ENCODE results near the gene EP300.
"Not testable (repeated sequence)": the region's sequence is repeated elsewhere in the genome, so short reads cannot be mapped to it uniquely, and the experiment has no call there.

Gene EP300

DNA sequence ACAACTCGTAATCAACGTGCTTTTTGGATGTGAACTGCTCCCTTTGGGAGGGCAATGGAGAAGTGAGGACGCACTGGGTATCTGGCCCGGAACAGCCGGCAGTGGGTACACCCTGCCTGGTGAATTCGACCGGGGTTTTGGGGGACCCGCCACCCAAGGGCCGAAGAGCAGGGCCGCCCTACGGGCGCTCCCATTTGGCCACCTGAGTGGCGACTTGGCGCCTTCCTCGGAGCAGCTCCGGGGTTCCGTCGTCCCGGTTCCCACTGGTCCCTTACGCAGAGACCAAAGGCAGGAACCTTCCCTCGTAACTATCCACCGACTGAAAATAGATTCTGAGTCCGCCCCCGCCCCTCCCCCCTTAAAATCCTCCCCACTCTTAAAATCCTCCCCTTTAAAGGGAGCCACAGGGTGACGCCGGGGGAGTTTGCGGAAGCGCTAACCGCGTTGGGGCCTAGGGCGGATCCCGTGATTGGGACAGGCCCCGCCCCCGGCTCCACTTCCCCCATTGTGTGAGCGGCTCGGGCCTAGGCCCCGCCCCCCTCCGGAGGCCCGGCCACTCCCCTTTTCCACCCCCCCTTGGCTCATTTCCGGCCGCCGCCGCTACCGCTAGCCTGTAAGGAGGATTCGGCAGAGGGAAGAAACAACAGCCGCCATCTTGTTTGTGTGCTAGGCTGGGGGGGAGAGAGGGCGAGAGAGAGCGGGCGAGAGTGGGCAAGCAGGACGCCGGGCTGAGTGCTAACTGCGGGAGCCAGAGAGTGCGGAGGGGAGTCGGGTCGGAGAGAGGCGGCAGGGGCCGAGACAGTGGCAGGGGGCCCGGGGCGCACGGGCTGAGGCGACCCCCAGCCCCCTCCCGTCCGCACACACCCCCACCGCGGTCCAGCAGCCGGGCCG is 1.0 kb upstream of the EP300 start:
- peak; percentile 87 for DNase-seq

DNA sequence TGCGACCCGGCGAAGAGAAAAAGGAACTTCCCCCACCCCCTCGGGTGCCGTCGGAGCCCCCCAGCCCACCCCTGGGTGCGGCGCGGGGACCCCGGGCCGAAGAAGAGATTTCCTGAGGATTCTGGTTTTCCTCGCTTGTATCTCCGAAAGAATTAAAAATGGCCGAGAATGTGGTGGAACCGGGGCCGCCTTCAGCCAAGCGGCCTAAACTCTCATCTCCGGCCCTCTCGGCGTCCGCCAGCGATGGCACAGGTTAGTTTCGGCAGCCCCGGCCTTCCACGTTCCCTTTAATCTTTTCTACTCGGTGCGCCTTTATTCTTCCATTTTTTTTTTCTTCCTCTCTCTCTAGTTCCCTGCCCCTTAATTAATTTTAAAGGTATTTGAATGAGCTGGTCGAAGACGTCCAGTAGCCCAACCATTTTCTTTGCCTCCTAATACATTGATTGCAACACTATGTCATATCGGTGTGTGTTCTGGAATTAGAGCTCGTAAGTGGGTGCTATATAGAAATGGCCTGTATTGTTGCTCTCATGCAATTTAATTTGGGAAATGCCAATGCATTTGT is 537 bp downstream of the EP300 start:
- no peak for DNase-seq

GRCh38 chr22:41094041-41094593 is 1.7 kb downstream of the EP300 start:
- no peak for DNase-seq

DNA sequence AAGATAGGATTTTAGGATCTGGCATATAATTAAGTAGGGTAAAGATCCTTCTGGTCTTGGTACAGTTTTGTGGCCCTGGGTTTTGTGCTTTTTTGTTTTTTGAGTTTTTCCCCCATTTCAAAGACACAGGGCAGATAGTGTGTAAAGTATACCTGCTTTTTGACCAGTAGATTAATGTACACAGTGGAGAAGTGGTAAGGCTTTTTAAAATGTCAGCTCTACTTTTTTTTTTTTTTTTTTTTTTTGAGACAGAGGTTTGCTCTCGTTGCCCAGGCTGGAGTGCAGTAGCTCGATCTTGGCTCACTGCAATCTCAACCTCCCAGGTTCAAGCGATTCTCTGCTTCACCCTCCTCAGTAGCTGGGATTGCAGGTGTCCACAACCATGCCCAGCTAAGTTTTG is 4.0 kb downstream of the EP300 start:
- DNase-seq: no peak

DNA sequence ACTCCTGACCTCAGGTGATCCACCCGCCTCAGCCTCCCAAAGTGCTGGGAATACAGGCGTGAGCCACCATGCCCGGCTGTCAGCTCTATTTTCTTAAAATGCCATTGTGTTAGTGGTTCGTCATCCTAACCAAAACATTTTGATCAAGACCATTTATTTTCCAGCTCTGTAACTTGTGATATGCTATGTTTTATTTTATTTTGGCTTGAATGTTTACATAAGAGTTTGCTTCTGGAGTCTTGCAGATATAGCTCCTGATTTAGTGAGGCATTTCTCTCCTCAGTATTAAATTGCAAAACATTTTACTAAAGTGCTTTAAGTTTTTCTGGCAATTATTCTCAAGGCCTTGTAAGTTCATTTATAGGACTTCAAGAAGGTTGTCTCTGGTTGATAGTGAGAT is 4.4 kb downstream of the EP300 start:
- no peak for DNase-seq

DNA sequence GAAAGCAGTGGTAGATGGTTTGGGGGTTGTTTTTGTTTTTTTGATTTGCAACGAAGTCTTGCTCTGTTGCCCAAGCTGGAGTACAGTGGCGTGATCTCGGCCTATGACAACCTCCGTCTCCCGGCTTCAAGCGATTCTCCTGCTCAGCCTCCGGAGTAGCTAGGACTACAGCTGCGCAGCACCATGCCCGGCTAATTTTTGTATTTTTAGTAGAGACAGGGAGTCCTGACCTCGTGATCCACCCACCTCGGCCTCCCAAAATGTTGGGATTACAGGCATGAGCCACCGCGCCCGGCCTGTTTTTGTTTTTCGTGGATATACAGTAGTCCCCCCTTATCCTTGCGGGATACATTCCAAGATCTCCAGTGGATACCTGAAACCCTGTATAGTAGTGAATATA is 6.6 kb downstream of the EP300 start:
- DNase-seq: no peak

- DNase-seq: no peak
Observed at GRCh38 chr22:41106122-41106968, 14.0 kb downstream of the EP300 start.

DNA sequence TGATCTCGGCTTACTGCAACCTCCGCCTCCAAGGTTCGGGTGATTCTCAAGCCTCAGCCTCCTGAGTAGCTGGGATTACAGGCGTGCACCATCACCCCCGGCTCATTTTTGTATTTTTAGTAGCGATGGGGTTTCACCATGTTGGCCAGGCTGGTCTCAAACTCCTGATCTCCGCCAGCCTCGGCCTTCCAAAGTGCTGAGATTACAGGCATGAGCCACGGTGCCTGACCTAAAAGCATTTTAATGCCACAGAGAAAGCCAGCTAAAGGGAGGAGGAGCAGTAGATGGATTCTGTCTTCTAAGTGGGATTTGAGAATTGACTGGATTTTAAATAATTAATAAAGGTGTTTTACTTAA is 14.6 kb downstream of the EP300 start:
- DNase-seq: not testable (repeated sequence)

GRCh38 chr22:41110968-41111367 is 18.6 kb downstream of the EP300 start:
- no peak for DNase-seq

DNA sequence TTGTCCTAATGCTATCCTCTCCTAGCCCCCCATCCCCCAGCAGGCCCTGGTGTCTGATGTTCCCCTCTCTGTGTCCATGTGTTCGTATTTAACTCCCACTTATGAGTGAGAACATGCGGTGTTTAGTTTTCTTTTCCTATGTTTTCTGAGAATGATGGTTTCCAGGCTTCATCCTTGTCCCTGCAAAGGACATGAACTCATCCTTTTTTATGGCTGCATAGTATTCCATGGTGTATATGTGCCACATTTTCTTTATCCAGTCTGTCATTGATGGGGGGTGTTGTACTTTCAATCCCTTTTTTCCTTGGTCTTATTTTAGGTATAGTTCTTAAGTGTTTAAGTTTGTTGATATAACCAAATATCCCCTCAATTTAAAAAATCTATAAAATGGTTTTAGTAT is 23.9 kb downstream of the EP300 start:
- no peak for DNase-seq

DNA sequence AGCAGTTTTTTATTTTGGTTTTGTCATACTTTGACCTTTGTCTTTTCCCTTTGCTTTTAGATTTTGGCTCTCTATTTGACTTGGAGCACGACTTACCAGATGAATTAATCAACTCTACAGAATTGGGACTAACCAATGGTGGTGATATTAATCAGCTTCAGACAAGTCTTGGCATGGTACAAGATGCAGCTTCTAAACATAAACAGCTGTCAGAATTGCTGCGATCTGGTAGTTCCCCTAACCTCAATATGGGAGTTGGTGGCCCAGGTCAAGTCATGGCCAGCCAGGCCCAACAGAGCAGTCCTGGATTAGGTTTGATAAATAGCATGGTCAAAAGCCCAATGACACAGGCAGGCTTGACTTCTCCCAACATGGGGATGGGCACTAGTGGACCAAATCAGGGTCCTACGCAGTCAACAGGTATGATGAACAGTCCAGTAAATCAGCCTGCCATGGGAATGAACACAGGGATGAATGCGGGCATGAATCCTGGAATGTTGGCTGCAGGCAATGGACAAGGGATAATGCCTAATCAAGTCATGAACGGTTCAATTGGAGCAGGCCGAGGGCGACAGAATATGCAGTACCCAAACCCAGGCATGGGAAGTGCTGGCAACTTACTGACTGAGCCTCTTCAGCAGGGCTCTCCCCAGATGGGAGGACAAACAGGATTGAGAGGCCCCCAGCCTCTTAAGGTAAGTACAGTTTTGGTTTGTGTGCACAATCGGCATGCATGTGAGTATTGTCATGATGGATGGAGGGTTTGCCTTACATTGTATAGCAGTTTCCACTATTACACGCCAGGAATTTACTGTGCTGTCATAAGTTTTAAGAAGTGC is 25.0 kb downstream of the EP300 start:
- no peak for DNase-seq

DNA sequence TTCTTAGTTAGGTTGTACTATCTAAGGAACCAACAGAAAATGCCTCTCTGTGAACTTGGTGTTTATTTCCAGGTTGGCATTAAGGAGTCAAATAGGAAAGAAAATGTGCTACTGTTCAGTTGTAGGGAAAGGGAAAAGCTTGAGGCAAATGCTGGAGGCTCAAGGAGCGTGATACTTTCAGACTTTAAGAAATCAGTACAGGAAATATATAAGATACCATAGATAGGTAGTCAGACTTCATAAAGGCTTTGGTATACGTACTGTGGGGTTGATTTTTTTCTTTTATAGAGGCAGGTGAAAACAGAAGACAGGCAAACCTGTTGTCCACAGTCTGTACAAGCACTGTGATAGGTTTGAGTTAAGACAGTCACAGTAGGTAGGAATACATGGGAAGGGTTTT is 30.8 kb downstream of the EP300 start:
- no peak for DNase-seq

GRCh38 chr22:41124086-41124485 is 31.7 kb downstream of the EP300 start:
- DNase-seq: no peak

DNA sequence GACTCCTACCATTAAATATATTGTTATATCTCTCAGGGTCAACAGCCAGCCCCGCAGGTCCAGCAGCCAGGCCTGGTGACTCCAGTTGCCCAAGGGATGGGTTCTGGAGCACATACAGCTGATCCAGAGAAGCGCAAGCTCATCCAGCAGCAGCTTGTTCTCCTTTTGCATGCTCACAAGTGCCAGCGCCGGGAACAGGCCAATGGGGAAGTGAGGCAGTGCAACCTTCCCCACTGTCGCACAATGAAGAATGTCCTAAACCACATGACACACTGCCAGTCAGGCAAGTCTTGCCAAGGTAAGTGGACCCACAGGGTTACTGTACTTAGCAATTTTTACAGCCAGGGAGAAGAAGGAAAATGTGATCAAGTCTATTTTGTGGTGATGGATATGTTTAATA is 35.1 kb downstream of the EP300 start:
- DNase-seq: no peak

GRCh38 chr22:41128606-41129005 is 36.2 kb downstream of the EP300 start:
- DNase-seq: no peak

DNA sequence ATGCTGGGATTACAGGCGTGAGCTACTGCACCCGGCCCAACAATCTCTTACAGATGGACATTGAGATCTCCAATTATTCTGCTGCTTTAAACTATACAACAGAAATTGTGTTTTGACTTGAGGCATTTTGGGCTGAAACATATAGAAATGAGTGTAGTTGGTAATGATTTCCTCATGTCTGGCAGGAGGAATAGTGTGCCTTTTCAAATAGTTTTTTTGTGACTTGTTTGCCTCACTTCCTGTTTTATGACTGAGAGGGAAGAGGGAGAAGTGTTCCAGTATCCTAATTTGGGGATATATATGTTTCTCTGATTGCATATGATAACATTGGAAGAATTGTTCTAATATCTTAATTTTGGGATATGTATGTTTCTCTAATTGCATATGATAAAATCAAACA is 40.2 kb downstream of the EP300 start:
- DNase-seq: no peak

DNA sequence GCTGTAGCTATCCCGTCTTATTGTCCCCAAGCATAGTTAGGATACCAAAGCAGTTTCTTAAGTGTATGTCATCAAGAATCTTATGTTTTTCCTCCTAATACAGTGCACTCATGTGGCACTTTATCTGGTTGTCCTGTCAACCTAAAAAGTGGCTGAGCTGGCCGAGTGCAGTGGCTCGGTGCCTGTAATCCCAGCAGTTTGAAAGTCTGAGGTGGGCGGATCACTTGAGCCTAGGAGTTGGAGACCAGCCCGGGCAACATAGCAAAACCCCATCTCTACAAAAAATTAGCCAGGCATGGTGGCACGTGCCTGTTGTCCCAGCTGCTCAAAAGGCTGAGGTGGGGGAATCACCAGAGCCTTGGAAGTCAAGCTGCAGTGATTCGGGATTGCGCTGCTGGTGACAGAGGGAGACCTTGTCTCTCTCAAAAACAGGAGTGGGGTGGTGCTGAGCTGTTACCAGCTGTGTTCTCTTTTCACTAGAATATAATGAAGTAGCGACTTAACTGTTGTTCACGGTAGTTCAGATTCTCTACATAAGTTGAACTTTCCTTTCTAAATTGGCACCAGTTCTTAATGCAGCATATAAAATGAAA is 48.1 kb downstream of the EP300 start:
- no peak for DNase-seq

DNA sequence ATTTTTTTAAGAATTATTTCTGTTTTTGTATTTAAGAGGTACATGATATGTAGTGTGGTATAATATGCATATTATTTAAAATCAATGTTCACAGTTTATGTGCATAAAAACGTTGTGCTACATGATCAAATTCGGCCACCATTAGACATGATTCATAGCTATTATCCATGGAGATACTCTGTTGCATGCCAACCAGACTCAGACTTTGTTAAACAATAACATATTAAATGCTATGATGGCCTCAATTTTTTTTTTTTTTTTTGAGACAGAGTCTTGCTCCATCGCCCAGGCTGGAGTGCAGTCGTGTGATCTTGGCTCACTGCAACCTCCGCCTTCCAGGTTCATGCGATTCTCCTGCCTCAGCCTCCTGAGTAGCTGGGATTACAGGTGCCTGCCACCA is 53.5 kb downstream of the EP300 start:
- not testable (repeated sequence) for DNase-seq

GRCh38 chr22:41146573-41146972 is 54.2 kb downstream of the EP300 start:
- DNase-seq: no peak

- no peak for DNase-seq
Observed at GRCh38 chr22:41147722-41148121, 55.3 kb downstream of the EP300 start.

GRCh38 chr22:41152902-41153301 is 60.5 kb downstream of the EP300 start:
- DNase-seq: no peak

DNA sequence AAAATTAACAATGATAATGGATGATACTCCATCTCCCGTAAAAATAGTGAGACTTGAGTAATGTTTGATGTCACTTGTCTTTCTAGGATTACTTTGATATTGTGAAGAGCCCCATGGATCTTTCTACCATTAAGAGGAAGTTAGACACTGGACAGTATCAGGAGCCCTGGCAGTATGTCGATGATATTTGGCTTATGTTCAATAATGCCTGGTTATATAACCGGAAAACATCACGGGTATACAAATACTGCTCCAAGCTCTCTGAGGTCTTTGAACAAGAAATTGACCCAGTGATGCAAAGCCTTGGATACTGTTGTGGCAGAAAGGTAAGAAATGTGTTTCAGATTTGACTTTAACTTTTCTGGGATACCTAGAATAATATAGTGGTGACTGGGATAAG is 64.7 kb downstream of the EP300 start:
- DNase-seq: no peak
